Progenitor cell of endocrine pancreas (in vitro differentiated cells): Measurements from ENCODE around the gene C1RL. TPM values are rescaled to one million over a fixed set of nuclear protein-coding genes. Genes with fewer than 3 reads are reported as not detected.

Experiments used
- DNase-seq: peaks from one replicate; pipeline ENCODE4 v3.0.0; 2021; ENCODE audit warnings: low spot score; ENCODE audit not compliant: unreplicated experiment
- H3K27ac Mint-ChIP-seq: 2 replicates; pipeline ENCODE4 v1.8.0; 2021; ENCODE audit warnings: mild to moderate bottlenecking, moderate library complexity, mixed read lengths
- H3K27me3 Mint-ChIP-seq: 2 replicates; pipeline ENCODE4 v1.8.0; 2021; ENCODE audit warnings: mixed read lengths
- H3K36me3 Mint-ChIP-seq: 2 replicates; pipeline ENCODE4 v1.8.0; 2022; ENCODE audit warnings: mixed read lengths; ENCODE audit not compliant: insufficient read depth
- H3K4me1 Mint-ChIP-seq: 2 replicates; pipeline ENCODE4 v1.8.0; 2021; ENCODE audit warnings: low read depth, mixed read lengths
- H3K4me3 Mint-ChIP-seq: 2 replicates; pipeline ENCODE4 v1.8.0; 2021; ENCODE audit warnings: low read depth, mild to moderate bottlenecking, moderate library complexity, mixed read lengths
- H3K9me3 Mint-ChIP-seq: 2 replicates; pipeline ENCODE4 v1.8.0; 2021; ENCODE audit warnings: low read depth, mixed read lengths
- CTCF ChIP-seq: fragments of 200-600 bp; sonication (generic); IDR thresholded peaks from one replicate; pipeline ENCODE4 v1.5.0; 2021; ENCODE audit warnings: antibody characterized with exemption, mild to moderate bottlenecking; ENCODE audit not compliant: unreplicated experiment
- total RNA-seq: library from RNA; stranded (reverse); gene quantifications from 2 replicates; pipeline ENCODE4 v1.2.1, GENCODE V29; 2021

C1RL gene
- total RNA-seq, 1 donor from 2014 or later: 95.9 TPM

GRCh38 chr12:7154901-7155470 lies 46.0 kb upstream of the C1RL start:
- Mint-ChIP-seq H3K4me1 (peaks cover 3% of the 10 kb centered on the region), H3K27ac (peak overlapping the region; percentile 8), H3K9me3 (no peaks in the 10 kb centered on the region), H3K27me3 (no peaks in the 10 kb centered on the region), H3K4me3 (no peak overlapping the region), H3K36me3 (peaks cover 24% of the 10 kb centered on the region)
- DNase-seq: no peak
- TF ChIP-seq CTCF: no peak

GRCh38 chr12:7154042-7154441 lies 45.0 kb upstream of the C1RL start:
- no peak for TF ChIP-seq CTCF
- no peaks in the 10 kb centered on the region for H3K27me3 Mint-ChIP-seq
- peaks cover 32% of the 10 kb centered on the region for H3K36me3 Mint-ChIP-seq
- no peak for DNase-seq
- no peak overlapping the region for H3K4me3 Mint-ChIP-seq
- H3K4me1 Mint-ChIP-seq: peaks cover 3% of the 10 kb centered on the region
- no peak overlapping the region for H3K27ac Mint-ChIP-seq
- no peaks in the 10 kb centered on the region for H3K9me3 Mint-ChIP-seq

GRCh38 chr12:7152818-7153217 lies 43.8 kb upstream of the C1RL start:
- TF ChIP-seq CTCF: no peak
- H3K4me3 Mint-ChIP-seq: no peak overlapping the region
- peaks cover 43% of the 10 kb centered on the region for H3K36me3 Mint-ChIP-seq
- no peak for DNase-seq
- no peak overlapping the region for H3K27ac Mint-ChIP-seq
- no peaks in the 10 kb centered on the region for H3K9me3 Mint-ChIP-seq
- no peaks in the 10 kb centered on the region for H3K27me3 Mint-ChIP-seq
- peaks cover 3% of the 10 kb centered on the region for H3K4me1 Mint-ChIP-seq

GRCh38 chr12:7151532-7151931 lies 42.5 kb upstream of the C1RL start:
- Mint-ChIP-seq H3K9me3 (no peaks in the 10 kb centered on the region), H3K36me3 (peaks cover 45% of the 10 kb centered on the region), H3K27ac (no peak overlapping the region), H3K27me3 (no peaks in the 10 kb centered on the region), H3K4me1 (peaks cover 3% of the 10 kb centered on the region), H3K4me3 (no peak overlapping the region)
- DNase-seq: no peak
- no peak for TF ChIP-seq CTCF

GRCh38 chr12:7150841-7151240 lies 41.8 kb upstream of the C1RL start:
- Mint-ChIP-seq H3K27ac (no peak overlapping the region), H3K4me1 (peaks cover 3% of the 10 kb centered on the region), H3K4me3 (no peak overlapping the region), H3K9me3 (no peaks in the 10 kb centered on the region), H3K36me3 (peaks cover 48% of the 10 kb centered on the region), H3K27me3 (no peaks in the 10 kb centered on the region)
- DNase-seq: no peak
- TF ChIP-seq CTCF: no peak
